ENCODE measurements around the gene ETS1.

The ETS1 gene

GRCh38 chr11:128479144-128479543 is 108.2 kb downstream of the ETS1 start:
- TF ChIP-seq, protein P1, sequence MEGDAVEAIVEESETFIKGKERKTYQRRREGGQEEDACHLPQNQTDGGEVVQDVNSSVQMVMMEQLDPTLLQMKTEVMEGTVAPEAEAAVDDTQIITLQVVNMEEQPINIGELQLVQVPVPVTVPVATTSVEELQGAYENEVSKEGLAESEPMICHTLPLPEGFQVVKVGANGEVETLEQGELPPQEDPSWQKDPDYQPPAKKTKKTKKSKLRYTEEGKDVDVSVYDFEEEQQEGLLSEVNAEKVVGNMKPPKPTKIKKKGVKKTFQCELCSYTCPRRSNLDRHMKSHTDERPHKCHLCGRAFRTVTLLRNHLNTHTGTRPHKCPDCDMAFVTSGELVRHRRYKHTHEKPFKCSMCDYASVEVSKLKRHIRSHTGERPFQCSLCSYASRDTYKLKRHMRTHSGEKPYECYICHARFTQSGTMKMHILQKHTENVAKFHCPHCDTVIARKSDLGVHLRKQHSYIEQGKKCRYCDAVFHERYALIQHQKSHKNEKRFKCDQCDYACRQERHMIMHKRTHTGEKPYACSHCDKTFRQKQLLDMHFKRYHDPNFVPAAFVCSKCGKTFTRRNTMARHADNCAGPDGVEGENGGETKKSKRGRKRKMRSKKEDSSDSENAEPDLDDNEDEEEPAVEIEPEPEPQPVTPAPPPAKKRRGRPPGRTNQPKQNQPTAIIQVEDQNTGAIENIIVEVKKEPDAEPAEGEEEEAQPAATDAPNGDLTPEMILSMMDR (IDR thresholded peaks at IDR 0.05; ENCODE audit: borderline replicate concordance, insufficient read depth, low read depth, low read length): no peak
- H3K4me3 ChIP-seq (ENCODE audit: low read depth, low read length): no peak overlapping the region

DNA sequence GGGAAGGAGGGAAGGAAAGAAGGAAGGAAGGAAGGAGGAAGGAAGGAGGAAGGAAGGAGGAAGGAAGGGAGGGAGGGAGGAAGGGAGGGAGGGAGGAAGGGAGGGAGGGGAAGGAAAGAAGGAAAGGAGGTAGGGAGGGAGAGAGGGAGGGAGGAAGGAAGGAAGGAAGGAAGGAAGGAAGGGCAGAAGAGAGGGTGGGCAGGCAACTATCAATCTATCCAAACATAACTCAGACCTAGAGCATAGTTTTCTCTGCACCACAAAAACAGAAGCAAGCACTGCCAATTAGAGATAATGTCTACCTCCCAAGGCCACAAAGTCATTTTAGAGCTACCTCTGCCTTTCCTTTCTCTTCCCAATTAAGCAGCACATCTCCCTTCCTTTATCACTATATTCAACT is 109.1 kb downstream of the ETS1 start:
- TF ChIP-seq, protein P1 (IDR thresholded peaks at IDR 0.05; ENCODE audit: borderline replicate concordance, insufficient read depth, low read depth, low read length): no peak
- no peak overlapping the region for H3K4me3 ChIP-seq (ENCODE audit: low read depth, low read length)

DNA sequence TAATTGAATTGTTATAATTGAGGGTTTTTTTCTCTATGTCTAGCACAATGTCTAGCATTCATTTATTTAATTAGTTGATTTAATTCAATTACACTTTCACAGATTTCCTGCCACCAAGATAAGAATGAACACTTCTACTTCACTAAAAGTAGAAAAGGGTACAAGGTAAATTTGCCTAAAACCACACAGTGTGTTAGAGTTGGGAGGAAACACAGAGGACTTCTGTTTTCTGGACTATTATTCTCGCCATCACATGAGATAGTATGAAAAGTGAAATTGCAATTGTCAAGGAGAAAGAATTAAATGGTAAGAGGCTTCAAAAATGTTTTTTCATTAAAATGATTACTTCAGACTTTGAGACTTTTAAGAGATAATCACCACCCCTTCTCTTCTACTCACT is 109.5 kb downstream of the ETS1 start:
- no peak overlapping the region for H3K4me3 ChIP-seq (ENCODE audit: low read depth, low read length)
- TF ChIP-seq, protein P1 (IDR thresholded peaks at IDR 0.05; ENCODE audit: borderline replicate concordance, insufficient read depth, low read depth, low read length): no peak

DNA sequence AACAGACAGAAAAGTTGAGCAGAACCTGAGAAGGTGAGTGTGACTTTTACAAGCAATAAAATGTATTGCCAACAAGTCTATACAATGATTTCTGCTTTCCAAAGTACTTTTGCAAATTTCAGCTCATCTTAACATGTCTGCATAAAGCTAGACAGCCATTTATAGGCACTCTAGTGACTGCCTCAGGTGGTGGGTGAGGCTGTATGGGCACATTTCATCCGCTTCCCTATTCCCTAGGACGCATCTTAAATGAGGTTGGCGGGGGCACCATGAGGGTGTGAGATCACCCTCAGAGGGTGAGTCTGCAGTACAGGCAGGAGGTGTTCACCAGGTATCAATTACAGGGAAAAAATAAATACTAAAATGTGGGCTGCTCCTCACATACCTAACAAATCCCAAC is 110.1 kb downstream of the ETS1 start:
- TF ChIP-seq, protein P1 (IDR thresholded peaks at IDR 0.05; ENCODE audit: borderline replicate concordance, insufficient read depth, low read depth, low read length): no peak
- no peak overlapping the region for H3K4me3 ChIP-seq (ENCODE audit: low read depth, low read length)

DNA sequence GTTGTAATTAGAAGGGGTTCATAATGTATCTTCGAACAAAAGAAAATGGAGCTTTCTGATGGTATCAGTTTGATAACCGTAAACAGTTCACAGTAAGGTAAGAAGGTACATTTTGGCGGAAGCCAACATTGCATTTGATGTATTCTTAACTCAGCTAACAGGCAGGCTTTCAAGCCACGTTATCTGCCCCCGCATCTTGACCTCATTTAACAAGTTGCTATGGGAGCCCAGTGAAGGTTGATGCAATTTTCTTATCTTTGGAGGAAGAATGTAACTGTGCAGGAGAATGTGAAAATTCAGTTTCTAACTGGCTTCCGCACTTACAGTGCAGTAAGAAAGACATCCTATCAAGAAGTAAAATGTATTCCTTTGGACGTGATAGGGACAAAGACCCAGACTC is 110.6 kb downstream of the ETS1 start:
- TF ChIP-seq, protein P1 (IDR thresholded peaks at IDR 0.05; ENCODE audit: borderline replicate concordance, insufficient read depth, low read depth, low read length): no peak
- no peak overlapping the region for H3K4me3 ChIP-seq (ENCODE audit: low read depth, low read length)

DNA sequence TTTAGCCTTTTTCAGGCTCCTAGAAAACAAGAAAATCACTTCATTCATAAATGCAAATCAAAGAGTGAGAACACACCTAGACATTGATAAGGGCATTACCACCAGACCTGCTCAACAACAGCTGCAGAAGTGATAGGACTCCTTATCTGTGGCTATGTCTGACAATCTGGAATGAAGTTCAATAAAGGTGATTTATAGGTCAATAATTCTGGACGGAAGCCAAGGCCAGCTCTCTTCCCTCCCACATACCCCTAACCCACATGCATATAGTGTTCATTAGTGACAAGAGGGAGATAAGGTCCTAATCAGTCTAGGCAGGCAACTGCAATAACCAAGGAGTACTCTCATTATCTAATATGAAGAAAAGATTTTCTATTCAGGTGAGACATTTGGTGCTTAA is 111.3 kb downstream of the ETS1 start:
- H3K4me3 ChIP-seq (ENCODE audit: low read depth, low read length): no peak overlapping the region

More for the DNA sequence above, 111.3 kb downstream of the ETS1 start:
- TF ChIP-seq, protein P1 (IDR thresholded peaks at IDR 0.05; ENCODE audit: borderline replicate concordance, insufficient read depth, low read depth, low read length): no peak

Measured in GM12875 (cell line).